GM23338 (cell line): ENCODE measurements around the gene TMEM207. TPM values are rescaled to one million over a fixed set of nuclear protein-coding genes. Genes with fewer than 3 reads are reported as not detected.

Experiments
- ATAC-seq: fragments of 200-7000 bp; cut with Tn5 transposase; 3 replicates; pipeline ENCODE4 v1.9.1; 2020
- DNase-seq: peaks from one replicate; pipeline ENCODE4 v3.0.0-alpha.2; 2015; ENCODE audit warnings: low spot score
- H2AFZ ChIP-seq: fragments of 200-600 bp; sonication (generic); 2 replicates; pipeline ENCODE4 v1.8.0; 2016; ENCODE audit warnings: antibody characterized with exemption, mild to moderate bottlenecking, moderate library complexity
- H3F3A ChIP-seq: fragments of 200-600 bp; sonication (generic); replicated peaks from 2 replicates; pipeline ENCODE4 v1.8.0; 2017; ENCODE audit warnings: antibody characterized with exemption, mixed run types, low read depth
- H3K27ac ChIP-seq: fragments of 200-600 bp; sonication (generic); 2 replicates; pipeline ENCODE4 v1.6.1; 2016; ENCODE audit warnings: low read depth
- H3K27me3 ChIP-seq: fragments of 200-600 bp; sonication (generic); 2 replicates; pipeline ENCODE4 v1.8.0; 2016; ENCODE audit warnings: mild to moderate bottlenecking, mixed run types, moderate library complexity; ENCODE audit not compliant: insufficient read depth
- H3K36me3 ChIP-seq: fragments of 200-600 bp; sonication (generic); 2 replicates; pipeline ENCODE4 v1.8.0; 2016; ENCODE audit warnings: mild to moderate bottlenecking; ENCODE audit not compliant: insufficient read depth
- H3K4me1 ChIP-seq: fragments of 200-600 bp; sonication (generic); 2 replicates; pipeline ENCODE4 v1.8.0; 2016; ENCODE audit warnings: mild to moderate bottlenecking, moderate library complexity; ENCODE audit not compliant: insufficient read depth
- H3K4me2 ChIP-seq: fragments of 200-600 bp; sonication (generic); 2 replicates; pipeline ENCODE4 v1.7.1; 2017; ENCODE audit warnings: mixed run types
- H3K4me3 ChIP-seq: fragments of 200-600 bp; sonication (generic); 2 replicates; pipeline ENCODE4 v1.6.1; 2016; ENCODE audit warnings: mixed run types
- H3K79me2 ChIP-seq: fragments of 200-600 bp; sonication (generic); replicated peaks from 2 replicates; pipeline ENCODE4 v1.8.0; 2017; ENCODE audit warnings: mild to moderate bottlenecking; ENCODE audit not compliant: insufficient read depth
- H3K9me2 ChIP-seq: fragments of 200-600 bp; sonication (generic); 2 replicates; pipeline ENCODE4 v1.8.0; 2017; ENCODE audit not compliant: insufficient read depth
- H4K20me1 ChIP-seq: fragments of 200-600 bp; sonication (generic); replicated peaks from 2 replicates; pipeline ENCODE4 v1.8.0; 2017; ENCODE audit warnings: mild to moderate bottlenecking; ENCODE audit not compliant: insufficient read depth
- H3K27ac Mint-ChIP-seq: 2 replicates; pipeline ENCODE4 v1.8.0; 2020; ENCODE audit warnings: inconsistent platforms, mild to moderate bottlenecking, moderate library complexity, mixed read lengths
- H3K27me3 Mint-ChIP-seq: 3 replicates; pipeline ENCODE4 v1.8.0; 2022; ENCODE audit warnings: low read depth, mild to moderate bottlenecking, moderate library complexity, mixed read lengths, inconsistent platforms; ENCODE audit not compliant: insufficient read depth, poor library complexity
- H3K36me3 Mint-ChIP-seq: 3 replicates; pipeline ENCODE4 v1.8.0; 2021; ENCODE audit warnings: low read depth, mild to moderate bottlenecking, inconsistent platforms, moderate library complexity, mixed read lengths
- H3K4me1 Mint-ChIP-seq: 3 replicates; pipeline ENCODE4 v1.8.0; 2020; ENCODE audit warnings: mild to moderate bottlenecking, inconsistent platforms, mixed read lengths
- H3K4me3 Mint-ChIP-seq: 3 replicates; pipeline ENCODE4 v1.8.0; 2021; ENCODE audit warnings: moderate library complexity, mild to moderate bottlenecking, inconsistent platforms, mixed read lengths
- H3K9me3 Mint-ChIP-seq: 3 replicates; pipeline ENCODE4 v1.8.0; 2020; ENCODE audit warnings: moderate library complexity, mild to moderate bottlenecking, inconsistent platforms, mixed read lengths
- CREB1 ChIP-seq: fragments of 250-450 bp; sonication (Bioruptor Pico); IDR thresholded peaks from 2 replicates; pipeline ENCODE4 v1.5.0; 2020; ENCODE audit warnings: low read depth, mild to moderate bottlenecking, moderate library complexity
- EZH2 ChIP-seq: fragments of 200-600 bp; sonication (generic); IDR thresholded peaks from one replicate; pipeline ENCODE4 v1.8.0; 2017; ENCODE audit warnings: antibody characterized with exemption, mild to moderate bottlenecking, low read depth; ENCODE audit not compliant: unreplicated experiment
- EZH2phosphoT487 ChIP-seq: fragments of 200-600 bp; sonication (generic); IDR thresholded peaks from one replicate; pipeline ENCODE4 v1.8.1; 2018; ENCODE audit warnings: antibody characterized with exemption; ENCODE audit not compliant: unreplicated experiment
- NANOG ChIP-seq: IDR thresholded peaks from 2 replicates; pipeline ENCODE4 v1.6.1; 2016; ENCODE audit warnings: antibody characterized with exemption, borderline replicate concordance
- POLR2AphosphoS5 ChIP-seq: IDR thresholded peaks from 2 replicates; pipeline ENCODE4 v1.6.1; 2016; ENCODE audit warnings: antibody characterized with exemption, low read depth
- ZNF114 ChIP-seq: fragments of 250-450 bp; sonication (Bioruptor Pico); IDR thresholded peaks from 2 replicates; pipeline ENCODE4 v1.5.0; 2020; ENCODE audit warnings: mild to moderate bottlenecking, moderate library complexity
- ZNF331 ChIP-seq: fragments of 250-450 bp; sonication (Bioruptor Pico); IDR thresholded peaks from 2 replicates; pipeline ENCODE4 v1.5.0; 2020; ENCODE audit warnings: low read depth, mild to moderate bottlenecking, moderate library complexity
- polyA plus RNA-seq: library from polyadenylated mRNA; unstranded; fragments of >200 nt; fragmentation: Nextera tagmentation; extraction: Ambion mirVana; gene quantifications from 2 replicates; pipeline ENCODE4 v1.2.1, GENCODE V29; 2016
- total RNA-seq: library from RNA; depleted of rRNA; stranded (reverse); fragments of >200 nt; shearing (Covaris generic); gene quantifications from 2 replicates; pipeline ENCODE4 v1.2.3, GENCODE V29; 2014
- TF ChIP-seq, protein P1 (sequence below): fragments of 250-450 bp; sonication (Bioruptor Pico); IDR thresholded peaks from 2 replicates; pipeline ENCODE4 v1.5.0; 2020; ENCODE audit warnings: mild to moderate bottlenecking, moderate library complexity
- TF ChIP-seq, protein P2 (sequence below): IDR thresholded peaks from 2 replicates; pipeline ENCODE4 v1.6.1; 2016; ENCODE audit warnings: antibody characterized with exemption
- TF ChIP-seq, protein P3 (sequence below), 2 experiments: fragments of 200-600 bp in 1 of 2; sonication (generic) in 1 of 2; conservative IDR thresholded peaks; 2 replicates each; pipeline versions ENCODE4 v1.5.1 to v1.6.1; 2016 to 2017; ENCODE audit warnings: antibody characterized with exemption in 2 of 2, low read depth in 2 of 2, mild to moderate bottlenecking in 2 of 2, moderate library complexity in 1 of 2

The TMEM207 gene
- total and polyA plus RNA-seq, 2 experiments from 2014 or later: not detected

DNA sequence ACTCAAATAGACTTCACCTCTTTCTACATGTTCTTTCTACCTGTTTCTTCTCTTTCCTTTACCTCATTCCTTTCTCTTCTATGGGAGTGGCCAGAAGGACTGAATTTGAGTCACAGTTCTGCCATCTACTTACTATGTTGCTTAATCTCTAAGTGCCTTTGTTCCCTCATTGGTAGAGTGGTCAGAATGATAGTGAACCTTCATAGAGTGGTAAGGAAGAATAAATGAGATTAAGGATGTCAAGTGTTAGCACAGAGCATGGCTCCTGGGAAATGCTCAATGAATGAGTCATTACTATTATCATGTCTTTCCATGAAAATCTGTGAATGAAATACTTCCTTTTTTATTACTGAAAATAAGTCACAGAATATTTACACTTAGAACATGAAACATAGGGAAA, 17.5 kb downstream of the TMEM207 start (continued):
- TF ChIP-seq, protein P1, sequence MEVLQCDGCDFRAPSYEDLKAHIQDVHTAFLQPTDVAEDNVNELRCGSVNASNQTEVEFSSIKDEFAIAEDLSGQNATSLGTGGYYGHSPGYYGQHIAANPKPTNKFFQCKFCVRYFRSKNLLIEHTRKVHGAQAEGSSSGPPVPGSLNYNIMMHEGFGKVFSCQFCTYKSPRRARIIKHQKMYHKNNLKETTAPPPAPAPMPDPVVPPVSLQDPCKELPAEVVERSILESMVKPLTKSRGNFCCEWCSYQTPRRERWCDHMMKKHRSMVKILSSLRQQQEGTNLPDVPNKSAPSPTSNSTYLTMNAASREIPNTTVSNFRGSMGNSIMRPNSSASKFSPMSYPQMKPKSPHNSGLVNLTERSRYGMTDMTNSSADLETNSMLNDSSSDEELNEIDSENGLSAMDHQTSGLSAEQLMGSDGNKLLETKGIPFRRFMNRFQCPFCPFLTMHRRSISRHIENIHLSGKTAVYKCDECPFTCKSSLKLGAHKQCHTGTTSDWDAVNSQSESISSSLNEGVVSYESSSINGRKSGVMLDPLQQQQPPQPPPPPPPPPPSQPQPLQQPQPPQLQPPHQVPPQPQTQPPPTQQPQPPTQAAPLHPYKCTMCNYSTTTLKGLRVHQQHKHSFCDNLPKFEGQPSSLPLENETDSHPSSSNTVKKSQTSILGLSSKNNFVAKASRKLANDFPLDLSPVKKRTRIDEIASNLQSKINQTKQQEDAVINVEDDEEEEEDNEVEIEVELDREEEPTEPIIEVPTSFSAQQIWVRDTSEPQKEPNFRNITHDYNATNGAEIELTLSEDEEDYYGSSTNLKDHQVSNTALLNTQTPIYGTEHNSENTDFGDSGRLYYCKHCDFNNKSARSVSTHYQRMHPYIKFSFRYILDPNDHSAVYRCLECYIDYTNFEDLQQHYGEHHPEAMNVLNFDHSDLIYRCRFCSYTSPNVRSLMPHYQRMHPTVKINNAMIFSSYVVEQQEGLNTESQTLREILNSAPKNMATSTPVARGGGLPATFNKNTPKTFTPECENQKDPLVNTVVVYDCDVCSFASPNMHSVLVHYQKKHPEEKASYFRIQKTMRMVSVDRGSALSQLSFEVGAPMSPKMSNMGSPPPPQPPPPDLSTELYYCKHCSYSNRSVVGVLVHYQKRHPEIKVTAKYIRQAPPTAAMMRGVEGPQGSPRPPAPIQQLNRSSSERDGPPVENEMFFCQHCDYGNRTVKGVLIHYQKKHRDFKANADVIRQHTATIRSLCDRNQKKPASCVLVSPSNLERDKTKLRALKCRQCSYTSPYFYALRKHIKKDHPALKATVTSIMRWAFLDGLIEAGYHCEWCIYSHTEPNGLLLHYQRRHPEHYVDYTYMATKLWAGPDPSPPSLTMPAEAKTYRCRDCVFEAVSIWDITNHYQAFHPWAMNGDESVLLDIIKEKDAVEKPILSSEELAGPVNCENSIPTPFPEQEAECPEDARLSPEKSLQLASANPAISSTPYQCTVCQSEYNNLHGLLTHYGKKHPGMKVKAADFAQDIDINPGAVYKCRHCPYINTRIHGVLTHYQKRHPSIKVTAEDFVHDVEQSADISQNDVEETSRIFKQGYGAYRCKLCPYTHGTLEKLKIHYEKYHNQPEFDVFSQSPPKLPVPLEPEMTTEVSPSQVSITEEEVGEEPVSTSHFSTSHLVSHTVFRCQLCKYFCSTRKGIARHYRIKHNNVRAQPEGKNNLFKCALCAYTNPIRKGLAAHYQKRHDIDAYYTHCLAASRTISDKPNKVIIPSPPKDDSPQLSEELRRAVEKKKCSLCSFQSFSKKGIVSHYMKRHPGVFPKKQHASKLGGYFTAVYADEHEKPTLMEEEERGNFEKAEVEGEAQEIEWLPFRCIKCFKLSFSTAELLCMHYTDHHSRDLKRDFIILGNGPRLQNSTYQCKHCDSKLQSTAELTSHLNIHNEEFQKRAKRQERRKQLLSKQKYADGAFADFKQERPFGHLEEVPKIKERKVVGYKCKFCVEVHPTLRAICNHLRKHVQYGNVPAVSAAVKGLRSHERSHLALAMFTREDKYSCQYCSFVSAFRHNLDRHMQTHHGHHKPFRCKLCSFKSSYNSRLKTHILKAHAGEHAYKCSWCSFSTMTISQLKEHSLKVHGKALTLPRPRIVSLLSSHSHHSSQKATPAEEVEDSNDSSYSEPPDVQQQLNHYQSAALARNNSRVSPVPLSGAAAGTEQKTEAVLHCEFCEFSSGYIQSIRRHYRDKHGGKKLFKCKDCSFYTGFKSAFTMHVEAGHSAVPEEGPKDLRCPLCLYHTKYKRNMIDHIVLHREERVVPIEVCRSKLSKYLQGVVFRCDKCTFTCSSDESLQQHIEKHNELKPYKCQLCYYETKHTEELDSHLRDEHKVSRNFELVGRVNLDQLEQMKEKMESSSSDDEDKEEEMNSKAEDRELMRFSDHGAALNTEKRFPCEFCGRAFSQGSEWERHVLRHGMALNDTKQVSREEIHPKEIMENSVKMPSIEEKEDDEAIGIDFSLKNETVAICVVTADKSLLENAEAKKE (CRISPR knock-in tag): no peak
- TF ChIP-seq EZH2phosphoT487: no peak
- TF ChIP-seq, protein P2, sequence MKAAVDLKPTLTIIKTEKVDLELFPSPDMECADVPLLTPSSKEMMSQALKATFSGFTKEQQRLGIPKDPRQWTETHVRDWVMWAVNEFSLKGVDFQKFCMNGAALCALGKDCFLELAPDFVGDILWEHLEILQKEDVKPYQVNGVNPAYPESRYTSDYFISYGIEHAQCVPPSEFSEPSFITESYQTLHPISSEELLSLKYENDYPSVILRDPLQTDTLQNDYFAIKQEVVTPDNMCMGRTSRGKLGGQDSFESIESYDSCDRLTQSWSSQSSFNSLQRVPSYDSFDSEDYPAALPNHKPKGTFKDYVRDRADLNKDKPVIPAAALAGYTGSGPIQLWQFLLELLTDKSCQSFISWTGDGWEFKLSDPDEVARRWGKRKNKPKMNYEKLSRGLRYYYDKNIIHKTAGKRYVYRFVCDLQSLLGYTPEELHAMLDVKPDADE: no peak
- TF ChIP-seq POLR2AphosphoS5: no peak

DNA sequence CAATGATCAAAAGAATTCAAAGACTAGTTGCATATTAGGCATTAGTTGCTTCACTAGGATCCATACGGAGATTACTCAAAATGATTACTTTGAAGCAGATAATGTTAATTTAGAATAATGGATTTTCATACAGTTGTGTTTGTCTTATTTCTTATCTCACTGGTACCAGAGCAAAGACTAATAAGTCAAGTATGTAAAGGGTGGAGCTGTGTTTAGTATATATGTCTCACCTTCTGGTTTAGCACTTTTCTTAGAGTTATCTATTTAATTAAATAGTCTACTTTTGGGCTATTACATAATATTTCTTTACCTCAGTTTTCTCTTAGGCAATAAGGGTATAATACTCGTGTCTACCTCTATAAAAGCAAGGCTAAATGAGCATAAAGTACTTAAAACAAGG, 18.8 kb downstream of the TMEM207 start:
- Mint-ChIP-seq H3K9me3 (peaks cover 2% of the 10 kb centered on the region; the same call in 1 of the 3 replicates), H3K27me3 (peaks cover 4% of the 10 kb centered on the region), H3K27ac (no peak overlapping the region), H3K4me3 (no peak overlapping the region), H3K4me1 (no peaks in the 10 kb centered on the region), H3K36me3 (no peaks in the 10 kb centered on the region)
- H3K27ac ChIP-seq: no peak overlapping the region
- ATAC-seq (no peak), DNase-seq (no peak)
- 0 out of 2 replicates have a peak, but pooled peaks cover 7% of the 10 kb centered on the region for H3K36me3 ChIP-seq
- H3K9me2 ChIP-seq: peaks cover 8% of the 10 kb centered on the region; the same call in 1 of the 2 replicates
- H4K20me1 ChIP-seq: no peaks in the 10 kb centered on the region
- no peak overlapping the region for H2AFZ ChIP-seq
- H3K4me3 ChIP-seq: no peak overlapping the region
- no peaks in the 10 kb centered on the region for H3K79me2 ChIP-seq
- H3K27me3 ChIP-seq: no peaks in the 10 kb centered on the region
- H3K4me2 ChIP-seq: no peak overlapping the region
- H3K4me1 ChIP-seq: no peaks in the 10 kb centered on the region
- TF ChIP-seq EZH2phosphoT487: no peak
- TF ChIP-seq POLR2AphosphoS5: no peak
- TF ChIP-seq ZNF114 (CRISPR knock-in tag): no peak
- no peak for TF ChIP-seq EZH2
- no peak for TF ChIP-seq CREB1 (CRISPR knock-in tag)
- TF ChIP-seq, protein P2: no peak
- TF ChIP-seq, protein P3, sequence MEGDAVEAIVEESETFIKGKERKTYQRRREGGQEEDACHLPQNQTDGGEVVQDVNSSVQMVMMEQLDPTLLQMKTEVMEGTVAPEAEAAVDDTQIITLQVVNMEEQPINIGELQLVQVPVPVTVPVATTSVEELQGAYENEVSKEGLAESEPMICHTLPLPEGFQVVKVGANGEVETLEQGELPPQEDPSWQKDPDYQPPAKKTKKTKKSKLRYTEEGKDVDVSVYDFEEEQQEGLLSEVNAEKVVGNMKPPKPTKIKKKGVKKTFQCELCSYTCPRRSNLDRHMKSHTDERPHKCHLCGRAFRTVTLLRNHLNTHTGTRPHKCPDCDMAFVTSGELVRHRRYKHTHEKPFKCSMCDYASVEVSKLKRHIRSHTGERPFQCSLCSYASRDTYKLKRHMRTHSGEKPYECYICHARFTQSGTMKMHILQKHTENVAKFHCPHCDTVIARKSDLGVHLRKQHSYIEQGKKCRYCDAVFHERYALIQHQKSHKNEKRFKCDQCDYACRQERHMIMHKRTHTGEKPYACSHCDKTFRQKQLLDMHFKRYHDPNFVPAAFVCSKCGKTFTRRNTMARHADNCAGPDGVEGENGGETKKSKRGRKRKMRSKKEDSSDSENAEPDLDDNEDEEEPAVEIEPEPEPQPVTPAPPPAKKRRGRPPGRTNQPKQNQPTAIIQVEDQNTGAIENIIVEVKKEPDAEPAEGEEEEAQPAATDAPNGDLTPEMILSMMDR (conservative IDR thresholded peaks at IDR 0.05; ENCODE audit: low read depth in 2 of 2): no peak
- TF ChIP-seq ZNF331 (CRISPR knock-in tag): no peak
- TF ChIP-seq NANOG: no peak
- H3F3A ChIP-seq: no peaks in the 10 kb centered on the region
